Measurements from ENCODE around the gene RALGAPA1. TPM values are rescaled to one million over a fixed set of nuclear protein-coding genes. Genes with fewer than 3 reads are reported as not detected.

Gene RALGAPA1
- total and polyA plus RNA-seq, 3 experiments from 2014 or later: 28.2 to 37.9 (median 29.3) TPM

GRCh38 chr14:35661875-35662274, 147.2 kb downstream of the RALGAPA1 start:
- no peak overlapping the region for H3K4me3 Mint-ChIP-seq

GRCh38 chr14:35653045-35653444, 156.1 kb downstream of the RALGAPA1 start:
- POLR2A ChIA-PET: no interaction called here
- CTCF ChIA-PET: no interaction called here

More at GRCh38 chr14:35661875-35662274, 147.2 kb downstream of the RALGAPA1 start:
- H3K4me1 Mint-ChIP-seq: no peaks in the 10 kb centered on the region
- H3K4me1 ChIP-seq (ENCODE audit: insufficient read depth, low read length): no peaks in the 10 kb centered on the region
- H3K27me3 Mint-ChIP-seq: no peaks in the 10 kb centered on the region
- peaks cover 15% of the 10 kb centered on the region for H3K36me3 ChIP-seq (ENCODE audit: insufficient read depth, low read length)
- H3K9me3 ChIP-seq (ENCODE audit: low read length): no peaks in the 10 kb centered on the region
- H3K9me3 Mint-ChIP-seq: no peaks in the 10 kb centered on the region
- no peaks in the 10 kb centered on the region for H3K27me3 ChIP-seq (ENCODE audit: insufficient read depth, low read length, poor library complexity, severe bottlenecking)
- no peak overlapping the region for H3K27ac ChIP-seq (ENCODE audit: low read depth, low read length)
- H3K4me3 ChIP-seq (ENCODE audit: low read length): no peak overlapping the region
- no peak for DNase-seq
- H3K27ac Mint-ChIP-seq: peak overlapping the region in 2 of 8 donors; percentile 41 to 70
- POLR2A ChIA-PET: no interaction called here
- CTCF ChIA-PET: no interaction called here
- peaks cover 7 to 55% (median 22%) of the 10 kb centered on the region in 3 donors for H3K36me3 Mint-ChIP-seq

GRCh38 chr14:35643513-35643912, 165.6 kb downstream of the RALGAPA1 start:
- ChIA-PET POLR2A (no interaction called here), CTCF (no interaction called here)
- no peak for DNase-seq
- Histone ChIP-seq H3K4me3 (ENCODE audit: low read length) (no peak overlapping the region), H3K27me3 (ENCODE audit: insufficient read depth, low read length, poor library complexity, severe bottlenecking) (no peaks in the 10 kb centered on the region), H3K4me1 (ENCODE audit: insufficient read depth, low read length) (no peaks in the 10 kb centered on the region), H3K27ac (ENCODE audit: low read depth, low read length) (no peak overlapping the region), H3K9me3 (ENCODE audit: low read length) (peaks cover 4% of the 10 kb centered on the region), H3K36me3 (ENCODE audit: insufficient read depth, low read length) (peaks cover 3% of the 10 kb centered on the region)
- H3K27ac Mint-ChIP-seq: no peak overlapping the region
- H3K27me3 Mint-ChIP-seq: no peaks in the 10 kb centered on the region
- H3K4me3 Mint-ChIP-seq: no peak overlapping the region
- H3K36me3 Mint-ChIP-seq: peaks cover 46 to 73% (median 71%) of the 10 kb centered on the region in 3 donors
- peaks cover 0 to 3% (median 0%) of the 10 kb centered on the region in 3 donors for H3K4me1 Mint-ChIP-seq
- peaks cover 20 to 31% (median 24%) of the 10 kb centered on the region in 5 donors for H3K9me3 Mint-ChIP-seq

More at GRCh38 chr14:35653045-35653444, 156.1 kb downstream of the RALGAPA1 start:
- no peaks in the 10 kb centered on the region for H3K9me3 ChIP-seq (ENCODE audit: low read length)
- Mint-ChIP-seq H3K4me1 (peaks cover 0 to 2% (median 0%) of the 10 kb centered on the region in 3 donors), H3K9me3 (no peaks in the 10 kb centered on the region), H3K27ac (peak overlapping the region in 3 of 8 donors; percentile 18 to 35 (median 22)), H3K4me3 (no peak overlapping the region), H3K27me3 (no peaks in the 10 kb centered on the region), H3K36me3 (peaks cover 12 to 55% (median 20%) of the 10 kb centered on the region in 3 donors)
- H3K4me3 ChIP-seq (ENCODE audit: low read length): no peak overlapping the region
- no peaks in the 10 kb centered on the region for H3K4me1 ChIP-seq (ENCODE audit: insufficient read depth, low read length)
- H3K36me3 ChIP-seq (ENCODE audit: insufficient read depth, low read length): peaks cover 6% of the 10 kb centered on the region
- no peaks in the 10 kb centered on the region for H3K27me3 ChIP-seq (ENCODE audit: insufficient read depth, low read length, poor library complexity, severe bottlenecking)
- H3K27ac ChIP-seq (ENCODE audit: low read depth, low read length): no peak overlapping the region
- no peak for DNase-seq

- no peak overlapping the region for H3K4me3 ChIP-seq (ENCODE audit: low read length)
- DNase-seq: no peak
- no peaks in the 10 kb centered on the region for H3K9me3 ChIP-seq (ENCODE audit: low read length)
- no peak overlapping the region for H3K4me3 Mint-ChIP-seq
- no peaks in the 10 kb centered on the region for H3K4me1 ChIP-seq (ENCODE audit: insufficient read depth, low read length)
- H3K27me3 ChIP-seq (ENCODE audit: insufficient read depth, low read length, poor library complexity, severe bottlenecking): no peaks in the 10 kb centered on the region
- H3K4me1 Mint-ChIP-seq: peaks cover 0 to 3% (median 0%) of the 10 kb centered on the region in 3 donors
- POLR2A ChIA-PET: no interaction called here
- no peaks in the 10 kb centered on the region for H3K36me3 ChIP-seq (ENCODE audit: insufficient read depth, low read length)
- H3K27ac Mint-ChIP-seq: no peak overlapping the region
- no peaks in the 10 kb centered on the region for H3K27me3 Mint-ChIP-seq
- H3K9me3 Mint-ChIP-seq: peaks cover 6 to 26% (median 16%) of the 10 kb centered on the region in 5 donors
- H3K36me3 Mint-ChIP-seq: peaks cover 42 to 82% (median 67%) of the 10 kb centered on the region in 3 donors
- CTCF ChIA-PET: no interaction called here
- H3K27ac ChIP-seq (ENCODE audit: low read depth, low read length): no peak overlapping the region
These were observed 171.2 kb downstream of the RALGAPA1 start for GRCh38 chr14:35637851-35638250.

- peak overlapping the region in 1 of 8 donors; percentile 37 for H3K27ac Mint-ChIP-seq
- H3K27ac ChIP-seq (ENCODE audit: low read depth, low read length): no peak overlapping the region
- no peak overlapping the region for H3K4me3 ChIP-seq (ENCODE audit: low read length)
- no peak for DNase-seq
- H3K27me3 Mint-ChIP-seq: no peaks in the 10 kb centered on the region
- ChIA-PET POLR2A (no interaction called here), CTCF (no interaction called here)
- no peaks in the 10 kb centered on the region for H3K4me1 ChIP-seq (ENCODE audit: insufficient read depth, low read length)
- H3K9me3 Mint-ChIP-seq: peaks cover 4 to 23% (median 11%) of the 10 kb centered on the region in 5 donors
- no peaks in the 10 kb centered on the region for H3K9me3 ChIP-seq (ENCODE audit: low read length)
- no peaks in the 10 kb centered on the region for H3K27me3 ChIP-seq (ENCODE audit: insufficient read depth, low read length, poor library complexity, severe bottlenecking)
- H3K36me3 ChIP-seq (ENCODE audit: insufficient read depth, low read length): no peaks in the 10 kb centered on the region
- peaks cover 38 to 79% (median 61%) of the 10 kb centered on the region in 3 donors for H3K36me3 Mint-ChIP-seq
- no peak overlapping the region for H3K4me3 Mint-ChIP-seq
- H3K4me1 Mint-ChIP-seq: peaks cover 0 to 3% (median 0%) of the 10 kb centered on the region in 3 donors
These were observed 171.8 kb downstream of the RALGAPA1 start for GRCh38 chr14:35637269-35637668.

GRCh38 chr14:35632676-35633075, 176.4 kb downstream of the RALGAPA1 start:
- H3K27me3 ChIP-seq (ENCODE audit: insufficient read depth, low read length, poor library complexity, severe bottlenecking): no peaks in the 10 kb centered on the region
- no peaks in the 10 kb centered on the region for H3K36me3 ChIP-seq (ENCODE audit: insufficient read depth, low read length)
- no peaks in the 10 kb centered on the region for H3K4me1 ChIP-seq (ENCODE audit: insufficient read depth, low read length)
- ChIA-PET CTCF (no interaction called here), POLR2A (no interaction called here)
- H3K27me3 Mint-ChIP-seq: no peaks in the 10 kb centered on the region
- no peaks in the 10 kb centered on the region for H3K9me3 ChIP-seq (ENCODE audit: low read length)
- no peak for DNase-seq
- H3K4me3 Mint-ChIP-seq: no peak overlapping the region
- H3K27ac ChIP-seq (ENCODE audit: low read depth, low read length): no peak overlapping the region
- H3K36me3 Mint-ChIP-seq: peaks cover 17 to 63% (median 20%) of the 10 kb centered on the region in 3 donors
- no peak overlapping the region for H3K4me3 ChIP-seq (ENCODE audit: low read length)
- peaks cover 0 to 8% (median 5%) of the 10 kb centered on the region in 5 donors for H3K9me3 Mint-ChIP-seq
- H3K4me1 Mint-ChIP-seq: no peaks in the 10 kb centered on the region
- H3K27ac Mint-ChIP-seq: no peak overlapping the region

GRCh38 chr14:35632271-35632670, 176.8 kb downstream of the RALGAPA1 start:
- Histone ChIP-seq H3K9me3 (ENCODE audit: low read length) (no peaks in the 10 kb centered on the region), H3K4me3 (ENCODE audit: low read length) (no peak overlapping the region), H3K4me1 (ENCODE audit: insufficient read depth, low read length) (no peaks in the 10 kb centered on the region), H3K36me3 (ENCODE audit: insufficient read depth, low read length) (no peaks in the 10 kb centered on the region), H3K27me3 (ENCODE audit: insufficient read depth, low read length, poor library complexity, severe bottlenecking) (no peaks in the 10 kb centered on the region), H3K27ac (ENCODE audit: low read depth, low read length) (no peak overlapping the region)
- Mint-ChIP-seq H3K27ac (no peak overlapping the region), H3K4me1 (no peaks in the 10 kb centered on the region), H3K36me3 (peaks cover 13 to 62% (median 16%) of the 10 kb centered on the region in 3 donors), H3K27me3 (no peaks in the 10 kb centered on the region), H3K9me3 (peaks cover 0 to 4% (median under 1%) of the 10 kb centered on the region in 5 donors), H3K4me3 (no peak overlapping the region)
- DNase-seq: no peak
- ChIA-PET CTCF (no interaction called here), POLR2A (no interaction called here)

GRCh38 chr14:35631071-35631805, 177.9 kb downstream of the RALGAPA1 start:
- Mint-ChIP-seq H3K4me1 (no peaks in the 10 kb centered on the region), H3K27ac (peak overlapping the region in 1 of 8 donors; percentile 33), H3K36me3 (peaks cover 2 to 61% (median 9%) of the 10 kb centered on the region in 3 donors), H3K27me3 (no peaks in the 10 kb centered on the region), H3K4me3 (no peak overlapping the region), H3K9me3 (no peaks in the 10 kb centered on the region)
- Histone ChIP-seq H3K36me3 (ENCODE audit: insufficient read depth, low read length) (no peaks in the 10 kb centered on the region), H3K27ac (ENCODE audit: low read depth, low read length) (no peak overlapping the region), H3K9me3 (ENCODE audit: low read length) (no peaks in the 10 kb centered on the region), H3K4me3 (ENCODE audit: low read length) (no peak overlapping the region), H3K4me1 (ENCODE audit: insufficient read depth, low read length) (no peaks in the 10 kb centered on the region), H3K27me3 (ENCODE audit: insufficient read depth, low read length, poor library complexity, severe bottlenecking) (no peaks in the 10 kb centered on the region)
- no peak for DNase-seq
- CTCF ChIA-PET: no interaction called here
- POLR2A ChIA-PET: no interaction called here
